HUES48 (cell line): ENCODE measurements around the gene MFRP.

Experiments
- H3K27ac ChIP-seq: one replicate; pipeline ENCODE4 v1.7.0; 2013; ENCODE audit warnings: low read depth, low read length, inconsistent platforms
- H3K27me3 ChIP-seq: 2 replicates; pipeline ENCODE4 v1.6.1; 2013; ENCODE audit warnings: mild to moderate bottlenecking, low read length; ENCODE audit not compliant: control insufficient read depth, insufficient read depth
- H3K36me3 ChIP-seq: 2 replicates; pipeline ENCODE4 v1.6.1; 2013; ENCODE audit warnings: low read length; ENCODE audit not compliant: control insufficient read depth, insufficient read depth
- H3K4me1 ChIP-seq: 2 replicates; pipeline ENCODE4 v1.6.1; 2013; ENCODE audit warnings: mild to moderate bottlenecking, low read length; ENCODE audit not compliant: control insufficient read depth, insufficient read depth
- H3K4me3 ChIP-seq: 2 replicates; pipeline ENCODE4 v1.5.1; 2013; ENCODE audit warnings: mild to moderate bottlenecking, low read depth, low read length
- H3K9ac ChIP-seq: 2 replicates; pipeline ENCODE4 v1.6.1; 2013; ENCODE audit warnings: mild to moderate bottlenecking, low read depth, low read length, moderate library complexity
- H3K9me3 ChIP-seq: 2 replicates; pipeline ENCODE4 v1.6.1; 2013; ENCODE audit warnings: low read length; ENCODE audit not compliant: control insufficient read depth, insufficient read depth

MFRP gene

DNA sequence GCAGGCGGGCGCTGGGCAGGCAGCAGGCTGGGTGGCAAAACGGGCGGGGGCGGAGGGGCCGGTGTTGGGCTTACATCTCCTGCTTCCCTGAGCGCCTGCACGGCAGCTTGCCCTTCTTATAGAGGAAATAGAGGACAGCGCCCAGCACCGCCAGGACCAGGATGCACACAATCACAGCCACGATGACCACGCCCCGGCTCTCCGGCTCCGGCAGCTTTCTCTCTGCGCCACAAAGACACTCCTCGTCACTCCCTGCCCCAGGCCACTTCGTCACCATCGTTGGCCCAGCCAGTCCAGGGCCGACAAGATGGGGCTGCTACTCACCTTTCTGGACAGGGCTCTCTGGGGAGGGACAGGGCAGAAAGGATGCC is 35.8 kb downstream of the MFRP start:
- Histone ChIP-seq H3K27ac (no peak overlapping the region), H3K9ac (no peak overlapping the region), H3K36me3 (peaks cover 62% of the 10 kb centered on the region), H3K4me3 (no peak overlapping the region), H3K27me3 (peaks cover 13% of the 10 kb centered on the region), H3K4me1 (peaks cover 17% of the 10 kb centered on the region), H3K9me3 (no peaks in the 10 kb centered on the region)

GRCh38 chr11:119309953-119310681 is 36.4 kb downstream of the MFRP start:
- H3K36me3 ChIP-seq: peaks cover 62% of the 10 kb centered on the region
- no peak overlapping the region for H3K4me3 ChIP-seq
- peaks cover 12% of the 10 kb centered on the region for H3K4me1 ChIP-seq
- no peak overlapping the region for H3K9ac ChIP-seq
- H3K27ac ChIP-seq: no peak overlapping the region
- H3K9me3 ChIP-seq: no peaks in the 10 kb centered on the region
- peaks cover 8% of the 10 kb centered on the region; the same call in 1 of the 2 replicates for H3K27me3 ChIP-seq

GRCh38 chr11:119309411-119309810 is 37.1 kb downstream of the MFRP start:
- Histone ChIP-seq H3K27ac (no peak overlapping the region), H3K9me3 (no peaks in the 10 kb centered on the region), H3K4me3 (no peak overlapping the region), H3K27me3 (peaks cover under 1% of the 10 kb centered on the region; the same call in 1 of the 2 replicates), H3K9ac (no peak overlapping the region), H3K36me3 (peaks cover 65% of the 10 kb centered on the region), H3K4me1 (peaks cover 5% of the 10 kb centered on the region)

DNA sequence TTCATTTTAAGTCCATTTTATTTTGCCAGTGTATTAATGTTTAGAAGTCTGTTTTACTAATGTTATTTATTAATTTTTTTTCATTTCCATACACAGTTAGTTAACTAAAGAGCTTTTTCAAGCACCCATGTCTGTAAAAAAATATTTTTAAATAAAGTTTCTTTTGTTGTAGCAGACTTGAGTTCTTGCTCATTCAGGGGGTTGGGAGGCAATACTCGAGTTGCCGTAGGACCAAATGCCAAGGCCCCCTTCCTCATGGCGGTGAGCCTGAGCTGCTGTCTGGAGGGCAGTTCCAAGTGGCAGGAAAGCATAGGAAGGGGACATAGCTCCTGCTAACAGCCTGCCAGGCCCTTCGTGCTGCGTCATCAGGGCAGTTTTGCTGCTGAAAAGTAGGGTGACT is 38.5 kb downstream of the MFRP start:
- Histone ChIP-seq H3K27ac (no peak overlapping the region), H3K4me1 (peaks cover 5% of the 10 kb centered on the region), H3K27me3 (no peaks in the 10 kb centered on the region), H3K9ac (no peak overlapping the region), H3K4me3 (no peak overlapping the region), H3K9me3 (no peaks in the 10 kb centered on the region), H3K36me3 (peaks cover 75% of the 10 kb centered on the region)

- H3K4me3 ChIP-seq: no peak overlapping the region
- peaks cover 75% of the 10 kb centered on the region for H3K36me3 ChIP-seq
- peaks cover 5% of the 10 kb centered on the region for H3K4me1 ChIP-seq
- no peak overlapping the region for H3K9ac ChIP-seq
- no peaks in the 10 kb centered on the region for H3K9me3 ChIP-seq
- peak overlapping the region; percentile 16 for H3K27ac ChIP-seq
- no peaks in the 10 kb centered on the region for H3K27me3 ChIP-seq
Observed at GRCh38 chr11:119307219-119307618, 39.3 kb downstream of the MFRP start.

- H3K27ac ChIP-seq: peak overlapping the region; percentile 16
- no peak overlapping the region for H3K9ac ChIP-seq
- peaks cover 5% of the 10 kb centered on the region for H3K4me1 ChIP-seq
- H3K9me3 ChIP-seq: no peaks in the 10 kb centered on the region
- H3K4me3 ChIP-seq: no peak overlapping the region
- H3K27me3 ChIP-seq: no peaks in the 10 kb centered on the region
- peaks cover 78% of the 10 kb centered on the region for H3K36me3 ChIP-seq
Observed at GRCh38 chr11:119306373-119306890, 40.1 kb downstream of the MFRP start.

GRCh38 chr11:119305556-119306372 is 40.7 kb downstream of the MFRP start:
- Histone ChIP-seq H3K4me3 (no peak overlapping the region), H3K27me3 (no peaks in the 10 kb centered on the region), H3K9me3 (no peaks in the 10 kb centered on the region), H3K9ac (no peak overlapping the region), H3K27ac (no peak overlapping the region), H3K36me3 (peaks cover 78% of the 10 kb centered on the region), H3K4me1 (peaks cover 5% of the 10 kb centered on the region)

- Histone ChIP-seq H3K27ac (no peak overlapping the region), H3K27me3 (no peaks in the 10 kb centered on the region), H3K4me3 (no peak overlapping the region), H3K36me3 (peaks cover 83% of the 10 kb centered on the region), H3K9me3 (no peaks in the 10 kb centered on the region), H3K9ac (no peak overlapping the region), H3K4me1 (peaks cover 5% of the 10 kb centered on the region)
Observed at GRCh38 chr11:119303227-119303718, 43.2 kb downstream of the MFRP start.

DNA sequence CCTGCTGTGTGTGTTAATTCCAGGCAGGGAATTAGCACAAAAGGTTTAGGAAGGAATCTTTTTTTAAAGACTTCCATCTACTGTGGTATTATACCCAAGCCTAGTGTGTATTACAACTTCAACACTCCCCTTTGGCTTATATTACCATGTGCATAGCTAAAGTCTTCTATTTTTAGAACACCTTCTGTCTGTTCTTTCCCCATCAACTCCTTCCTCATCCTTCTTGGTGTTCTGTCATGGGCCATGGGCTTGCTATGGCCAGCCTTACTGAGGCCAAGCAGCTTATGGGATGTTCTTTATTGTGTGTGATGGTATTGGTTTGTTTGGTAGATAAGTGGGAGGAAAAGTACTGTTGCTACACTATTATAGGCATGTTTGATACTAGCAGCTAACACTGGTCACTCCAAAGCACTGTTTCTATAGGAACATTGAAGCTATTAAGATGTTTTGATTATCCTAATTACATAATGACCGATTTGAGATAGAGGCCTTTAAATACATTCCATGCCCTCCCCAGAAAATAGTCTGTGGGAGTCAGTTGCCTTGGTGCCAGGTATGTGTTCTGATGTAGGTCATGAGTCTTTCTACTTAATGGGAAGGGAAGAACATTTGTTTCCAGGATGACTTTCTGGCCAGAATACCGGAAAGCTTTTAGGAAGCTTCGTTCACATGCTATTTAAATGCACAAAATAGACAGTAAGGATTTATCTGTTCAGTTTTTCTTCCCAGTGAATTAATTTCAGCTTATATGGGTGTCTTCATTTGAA is 46.1 kb downstream of the MFRP start:
- no peak overlapping the region for H3K9ac ChIP-seq
- no peaks in the 10 kb centered on the region for H3K27me3 ChIP-seq
- H3K4me3 ChIP-seq: no peak overlapping the region
- no peaks in the 10 kb centered on the region for H3K9me3 ChIP-seq
- H3K4me1 ChIP-seq: no peaks in the 10 kb centered on the region
- H3K27ac ChIP-seq: no peak overlapping the region
- H3K36me3 ChIP-seq: peaks cover 89% of the 10 kb centered on the region

GRCh38 chr11:119299416-119299815 is 47.1 kb downstream of the MFRP start:
- Histone ChIP-seq H3K4me1 (no peaks in the 10 kb centered on the region), H3K27ac (no peak overlapping the region), H3K9me3 (no peaks in the 10 kb centered on the region), H3K36me3 (peaks cover 88% of the 10 kb centered on the region), H3K4me3 (no peak overlapping the region), H3K27me3 (no peaks in the 10 kb centered on the region), H3K9ac (no peak overlapping the region)
